Activated CD8-positive, alpha-beta memory T cell treated with anti-CD3 and anti-CD28 coated beads, Interleukin-2, amount 50 U/mL, for 24 hours (primary cell): ENCODE measurements around the gene TLE5.

Experiments
- DNase-seq: peaks from one replicate; pipeline ENCODE4 v3.0.0-alpha.2; 2020; ENCODE audit errors: extremely low read depth

The TLE5 gene

GRCh38 chr19:3062165-3063105 lies at the start of gene TLE5:
Gene TLE5 (minus strand): TSS chr19:3062495. CDS start chr19:3062200, 295 bp downstream.
- peak; percentile 20 for DNase-seq

- DNase-seq, result no peak
Measured at GRCh38 chr19:3111586-3112247, 49.4 kb upstream of the TLE5 start.

GRCh38 chr19:3110126-3110825 lies 48.0 kb upstream of the TLE5 start:
- DNase-seq, result no peak

- no peak for DNase-seq
Measured at GRCh38 chr19:3109491-3109890, 47.2 kb upstream of the TLE5 start.

- DNase-seq, result peak; percentile 36
Measured at GRCh38 chr19:3108775-3109174, 46.5 kb upstream of the TLE5 start.

- no peak for DNase-seq
Measured at GRCh38 chr19:3107658-3108057, 45.4 kb upstream of the TLE5 start.

GRCh38 chr19:3106509-3107141 lies 44.3 kb upstream of the TLE5 start:
- DNase-seq, result no peak

- no peak for DNase-seq
Measured at GRCh38 chr19:3105641-3106508, 43.6 kb upstream of the TLE5 start.

- no peak for DNase-seq
Measured at GRCh38 chr19:3104708-3104983, 42.4 kb upstream of the TLE5 start.

- no peak for DNase-seq
Measured at GRCh38 chr19:3102239-3103140, 40.2 kb upstream of the TLE5 start.

- DNase-seq, result no peak
Measured at GRCh38 chr19:3100747-3101730, 38.7 kb upstream of the TLE5 start.

- DNase-seq, result no peak
Measured at GRCh38 chr19:3100331-3100730, 38.0 kb upstream of the TLE5 start.

GRCh38 chr19:3099347-3100145 lies 37.3 kb upstream of the TLE5 start:
- no peak for DNase-seq

GRCh38 chr19:3098515-3099346 lies 36.4 kb upstream of the TLE5 start:
- DNase-seq, result no peak

GRCh38 chr19:3098141-3098514 lies 35.8 kb upstream of the TLE5 start:
- no peak for DNase-seq

- no peak for DNase-seq
Measured at GRCh38 chr19:3097442-3097871, 35.2 kb upstream of the TLE5 start.

GRCh38 chr19:3096902-3097326 lies 34.6 kb upstream of the TLE5 start:
- no peak for DNase-seq
